Endometrial microvascular endothelial cells (primary cell): Measurements from ENCODE around the gene NEURL1B. TPM values are rescaled to one million over a fixed set of nuclear protein-coding genes. Genes with fewer than 3 reads are reported as not detected.
"Not testable (repeated sequence)": the region's sequence is repeated elsewhere in the genome, so short reads cannot be mapped to it uniquely, and the experiment has no call there.

ENCODE experiments used
- in situ Hi-C: cut with HindIII; loops from 2 replicates; pipeline ENCODE4 v1.10.0; 2017; ENCODE audit warnings: low sequenced_read_pairs, low pct_unique_long_range_greater_than_20kb; ENCODE audit errors: inconsistent ontology term
- total RNA-seq: library from RNA; depleted of rRNA; stranded (reverse); fragments of >200 nt; gene quantifications from one replicate; pipeline ENCODE4 v1.2.3, GENCODE V29; 2015; ENCODE audit errors: inconsistent ontology term

NEURL1B gene
- 5.3 TPM for total RNA-seq

GRCh38 chr5:172640822-172641358 is at the start of gene NEURL1B:
Gene NEURL1B (plus strand): TSS chr5:172641263. CDS start chr5:172641407, 144 bp downstream.
- in situ Hi-C loops, result no loop called here

GRCh38 chr5:172591636-172592035 is 49.4 kb upstream of the NEURL1B start:
- in situ Hi-C loops, result no loop called here

- in situ Hi-C loops, result no loop called here
Observed at GRCh38 chr5:172592881-172593280, 48.2 kb upstream of the NEURL1B start.

GRCh38 chr5:172593306-172593705 is 47.8 kb upstream of the NEURL1B start:
- in situ Hi-C loops, result no loop called here

- in situ Hi-C loops, result no loop called here
Observed at GRCh38 chr5:172593721-172594235, 47.3 kb upstream of the NEURL1B start.

GRCh38 chr5:172594431-172594830 is 46.6 kb upstream of the NEURL1B start:
- in situ Hi-C loops, result no loop called here

- in situ Hi-C loops, result no loop called here
Observed at GRCh38 chr5:172594867-172595466, 46.1 kb upstream of the NEURL1B start.

GRCh38 chr5:172595596-172596455 is 45.2 kb upstream of the NEURL1B start:
- in situ Hi-C loops, result no loop called here

- in situ Hi-C loops, result no loop called here
Observed at GRCh38 chr5:172596638-172597231, 44.3 kb upstream of the NEURL1B start.

- in situ Hi-C loops, result no loop called here
Observed at GRCh38 chr5:172597755-172598155, 43.3 kb upstream of the NEURL1B start.

GRCh38 chr5:172598251-172599203 is 42.5 kb upstream of the NEURL1B start:
- in situ Hi-C loops, result no loop called here

- in situ Hi-C loops, result no loop called here
Observed at GRCh38 chr5:172599204-172599567, 41.9 kb upstream of the NEURL1B start.

- in situ Hi-C loops, result no loop called here
Observed at GRCh38 chr5:172600571-172600970, 40.5 kb upstream of the NEURL1B start.

- in situ Hi-C loops, result not testable (repeated sequence)
Observed at GRCh38 chr5:172601576-172601975, 39.5 kb upstream of the NEURL1B start.

- in situ Hi-C loops, result no loop called here
Observed at GRCh38 chr5:172602783-172603231, 38.3 kb upstream of the NEURL1B start.

- in situ Hi-C loops, result no loop called here
Observed at GRCh38 chr5:172603251-172603806, 37.7 kb upstream of the NEURL1B start.

GRCh38 chr5:172605466-172605865 is 35.6 kb upstream of the NEURL1B start:
- in situ Hi-C loops, result no loop called here

- in situ Hi-C loops, result no loop called here
Observed at GRCh38 chr5:172606156-172606785, 34.8 kb upstream of the NEURL1B start.
